GM19193 (cell line): Measurements from ENCODE around the gene FRK.

Experiments used
- POLR2A ChIP-seq: IDR thresholded peaks from 4 replicates; pipeline ENCODE4 v1.6.1; 2011; ENCODE audit not compliant: insufficient read depth, insufficient read length; ENCODE audit errors: extremely low read depth

The FRK gene

DNA sequence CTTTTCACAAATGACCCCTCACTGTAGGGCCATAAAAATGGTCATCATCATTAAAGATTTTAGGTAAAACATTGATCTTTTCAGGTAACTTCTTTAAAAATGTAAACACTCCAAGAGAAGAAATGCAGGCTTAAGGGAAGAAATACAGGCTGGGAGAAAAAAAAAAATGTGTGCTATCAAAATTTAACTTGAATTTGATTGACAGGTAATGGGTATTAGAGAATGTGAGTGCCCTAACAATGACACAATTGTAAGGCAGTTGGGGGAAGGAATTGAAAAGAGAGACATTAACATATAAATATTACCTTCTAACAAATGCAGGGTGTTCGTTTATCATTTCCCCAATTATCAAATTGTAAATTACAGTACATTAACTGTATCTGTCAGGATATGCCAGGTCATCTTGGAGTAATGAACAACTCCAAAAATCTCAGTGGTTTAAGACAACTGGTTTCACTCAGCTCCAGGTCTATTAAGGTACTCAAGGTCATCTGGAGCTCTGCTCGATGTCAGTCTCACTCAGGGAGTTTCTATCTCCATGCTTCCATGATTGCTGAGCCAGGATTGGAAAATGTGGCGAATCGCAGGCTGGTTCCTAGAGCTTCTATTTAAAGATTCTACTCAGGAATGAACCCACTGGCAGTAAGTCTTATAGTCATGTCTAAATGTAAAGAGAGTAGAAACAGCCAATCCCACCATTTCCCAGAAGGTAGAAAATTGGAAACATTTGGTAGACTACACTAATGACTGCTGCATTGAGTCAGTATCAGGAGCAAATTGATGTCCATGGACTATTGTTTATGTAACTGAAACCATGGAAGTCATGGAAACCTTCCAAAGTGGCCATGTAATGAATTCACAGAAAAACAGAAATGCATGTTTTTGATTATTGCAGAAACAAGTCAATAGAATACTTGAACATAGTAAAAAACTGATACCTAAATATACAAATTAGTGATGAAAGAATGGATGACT lies 55.6 kb downstream of the FRK start:
- no peak for TF ChIP-seq POLR2A

- TF ChIP-seq POLR2A = no peak
Measured at GRCh38 chr6:116003668-116004067, 57.0 kb downstream of the FRK start.

DNA sequence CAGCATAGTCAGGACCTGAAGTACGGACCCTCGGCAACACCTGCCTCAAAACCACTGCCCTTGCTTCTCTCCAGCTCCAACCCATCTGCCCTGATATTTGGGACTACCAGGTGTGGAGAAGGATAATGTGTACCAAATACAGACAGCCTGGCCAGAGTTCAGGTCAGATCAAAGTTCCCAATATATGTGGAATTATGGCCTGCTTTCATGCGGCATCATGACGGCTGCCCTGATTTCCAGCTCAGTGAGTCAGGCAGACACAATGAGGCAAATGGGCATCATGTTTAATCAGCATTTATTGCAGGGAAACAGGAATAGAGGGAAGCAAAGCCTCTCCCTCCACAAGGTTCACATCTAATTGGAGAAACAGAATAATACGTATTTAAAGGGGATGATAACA lies 57.9 kb downstream of the FRK start:
- TF ChIP-seq POLR2A = no peak

GRCh38 chr6:115999235-115999634 lies 61.5 kb downstream of the FRK start:
- no peak for TF ChIP-seq POLR2A

DNA sequence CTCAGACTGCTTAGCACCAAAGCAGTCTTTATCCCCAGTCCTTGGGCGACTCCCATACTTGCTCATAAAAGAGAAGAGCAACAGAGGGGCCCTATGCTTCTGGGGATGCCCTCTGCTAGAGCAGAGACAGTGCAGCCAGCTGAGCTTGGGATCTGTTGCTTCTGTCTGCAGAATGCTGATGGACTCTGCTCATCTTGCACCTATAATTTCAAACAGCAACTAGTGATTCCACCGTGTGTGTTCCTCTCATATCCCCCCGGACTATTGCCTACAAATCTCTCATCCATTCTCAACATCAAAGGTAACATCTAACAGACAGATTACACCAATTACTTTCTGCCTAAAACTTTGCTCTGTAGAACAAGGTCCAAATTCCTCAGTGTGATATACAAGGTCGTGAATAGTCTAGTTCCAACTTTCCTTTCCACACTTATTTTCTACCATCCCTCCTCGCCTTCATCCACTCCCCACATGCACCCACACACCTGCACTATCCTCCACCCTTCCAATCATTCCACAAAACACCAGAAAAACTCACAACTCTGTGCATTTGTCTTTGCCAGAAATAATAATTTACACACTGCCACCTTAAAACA lies 62.6 kb downstream of the FRK start:
- TF ChIP-seq POLR2A = no peak

DNA sequence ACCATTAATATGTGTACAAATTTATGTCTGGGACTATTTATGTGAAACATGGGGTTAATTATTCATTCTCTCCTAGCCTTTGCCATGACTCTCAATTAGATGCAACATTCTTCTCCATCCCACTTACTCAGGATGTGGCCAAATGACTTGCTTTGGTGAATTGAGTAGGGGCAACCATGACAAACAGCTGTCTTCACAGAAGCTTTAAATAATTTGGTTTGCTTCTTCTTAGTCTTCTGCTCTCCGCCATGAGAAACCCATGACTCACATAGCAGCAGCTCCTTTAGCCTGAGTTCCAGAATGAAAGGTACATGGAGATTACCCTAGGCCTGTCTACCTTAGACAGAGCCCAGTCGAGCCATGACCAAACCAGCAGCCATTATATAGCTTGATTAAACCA lies 74.7 kb downstream of the FRK start:
- TF ChIP-seq POLR2A = no peak

DNA sequence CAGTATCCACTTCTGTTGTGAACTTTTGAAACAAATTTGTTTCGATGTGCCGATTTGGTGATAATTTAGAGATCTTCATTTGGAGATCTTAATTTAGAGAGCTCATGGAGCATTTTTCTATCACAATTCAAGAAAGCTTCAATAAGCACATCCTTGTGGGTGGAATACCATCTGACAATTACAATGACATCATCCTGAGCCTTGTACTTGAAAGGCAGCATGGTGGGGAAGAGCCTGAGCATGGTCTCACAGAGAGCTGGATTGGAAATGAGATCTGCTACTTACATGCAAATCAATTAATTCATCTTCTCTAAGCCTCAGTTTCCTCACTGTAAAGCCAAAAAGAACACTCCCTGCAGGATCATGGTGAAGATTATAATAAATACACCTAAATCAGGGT lies 75.9 kb downstream of the FRK start:
- TF ChIP-seq POLR2A = no peak

DNA sequence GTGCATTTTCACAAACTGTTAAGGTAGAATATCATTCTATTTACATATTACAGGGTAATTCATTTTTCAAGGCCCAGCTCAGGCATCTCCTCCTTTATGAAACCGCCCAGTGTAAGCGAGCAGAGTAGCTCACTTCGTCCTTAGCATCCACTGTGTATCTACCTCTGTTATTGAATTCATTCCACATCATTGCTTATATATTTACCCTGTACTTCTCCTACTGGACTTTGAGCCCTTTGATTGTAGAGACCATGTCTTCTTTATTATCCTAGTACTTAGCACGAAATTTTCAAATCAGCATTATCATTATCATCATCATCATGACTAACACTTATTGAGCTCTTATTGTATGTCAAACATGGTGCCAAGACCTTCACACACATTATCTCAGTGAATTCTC lies 76.7 kb downstream of the FRK start:
- no peak for TF ChIP-seq POLR2A

DNA sequence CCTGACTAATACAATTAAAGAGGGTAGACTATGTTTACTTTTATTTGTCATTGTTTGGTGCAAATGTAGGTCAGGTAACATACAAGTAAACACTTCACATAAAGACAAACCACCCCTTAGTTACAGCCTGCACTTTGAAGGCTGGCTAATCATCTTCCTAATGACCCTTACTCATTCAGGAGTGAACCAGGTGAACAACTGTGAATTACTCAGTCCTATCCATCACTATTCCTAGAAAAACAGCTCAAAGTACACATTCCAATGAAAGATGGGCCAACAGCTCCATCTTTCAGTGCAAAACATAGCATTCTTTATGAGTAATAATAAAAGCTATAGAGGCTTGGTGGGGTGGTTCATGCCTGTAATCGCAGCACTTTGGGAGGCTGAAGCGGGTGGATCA lies 78.2 kb downstream of the FRK start:
- TF ChIP-seq POLR2A = no peak

- TF ChIP-seq POLR2A = no peak
Measured at GRCh38 chr6:115977220-115977619, 83.5 kb downstream of the FRK start.

GRCh38 chr6:115976321-115976870 lies 84.3 kb downstream of the FRK start:
- no peak for TF ChIP-seq POLR2A

DNA sequence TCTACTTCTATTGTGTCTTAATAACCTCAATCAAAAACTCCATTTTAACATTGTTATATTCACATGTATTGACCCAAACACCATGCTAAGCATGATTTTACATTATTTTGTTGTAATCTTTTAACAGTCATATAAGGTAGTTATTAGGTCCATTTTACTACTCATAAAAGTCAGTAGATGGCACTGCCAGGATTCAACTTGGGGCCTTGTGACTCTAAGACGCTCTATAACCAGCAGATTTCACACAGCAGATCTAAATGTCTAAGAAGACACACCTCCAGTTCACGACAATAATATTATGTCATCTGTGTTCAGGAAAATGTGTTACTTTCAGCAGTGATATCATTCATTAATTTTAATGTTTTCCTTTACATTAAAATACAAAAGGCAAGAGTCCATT lies 88.0 kb downstream of the FRK start:
- TF ChIP-seq POLR2A = no peak

DNA sequence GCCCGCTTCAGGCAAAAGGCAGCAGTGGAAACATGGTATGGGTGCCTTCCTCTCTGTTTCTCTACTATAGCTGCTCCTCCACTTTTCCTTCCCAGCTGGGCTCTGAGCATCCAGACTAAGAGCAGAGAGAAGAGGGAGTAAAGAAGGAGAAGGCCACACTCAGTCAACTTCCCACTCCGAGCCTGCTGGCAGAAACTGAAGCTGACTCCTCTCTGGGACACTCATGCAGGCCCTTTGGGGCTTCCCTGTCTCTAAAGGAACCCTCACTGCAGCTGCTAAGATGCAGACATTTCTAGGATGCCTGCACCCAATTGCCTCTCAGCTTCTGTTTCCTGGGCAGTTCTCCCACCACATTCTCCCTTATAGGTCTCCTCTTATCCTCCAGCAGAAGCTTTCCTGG lies 88.9 kb downstream of the FRK start:
- TF ChIP-seq POLR2A = no peak

- TF ChIP-seq POLR2A = no peak
Measured at GRCh38 chr6:115969930-115970273, 90.8 kb downstream of the FRK start.

GRCh38 chr6:115969207-115969929 lies 91.3 kb downstream of the FRK start:
- TF ChIP-seq POLR2A = no peak
